GM19035 (cell line): ENCODE measurements around the gene CFAP99.

Experiments used
- ATAC-seq: cut with Tn5 transposase; IDR thresholded peaks from one replicate; pipeline ENCODE4 v1.9.1; 2021; ENCODE audit not compliant: unreplicated experiment

CFAP99 gene

GRCh38 chr4:2390784-2391421 is 27.9 kb upstream of the CFAP99 start:
- ATAC-seq: no peak

- no peak for ATAC-seq
Measured at GRCh38 chr4:2393353-2394270, 25.1 kb upstream of the CFAP99 start.

- no peak for ATAC-seq
Measured at GRCh38 chr4:2394528-2394927, 24.2 kb upstream of the CFAP99 start.

- ATAC-seq: no peak
Measured at GRCh38 chr4:2395038-2395437, 23.7 kb upstream of the CFAP99 start.

GRCh38 chr4:2395584-2395983 is 23.2 kb upstream of the CFAP99 start:
- ATAC-seq: no peak

GRCh38 chr4:2396781-2397368 is 21.9 kb upstream of the CFAP99 start:
- ATAC-seq: no peak

- ATAC-seq: no peak
Measured at GRCh38 chr4:2397596-2398379, 21.0 kb upstream of the CFAP99 start.

GRCh38 chr4:2399216-2399615 is 19.5 kb upstream of the CFAP99 start:
- ATAC-seq: no peak

- no peak for ATAC-seq
Measured at GRCh38 chr4:2399631-2400190, 19.0 kb upstream of the CFAP99 start.

GRCh38 chr4:2400841-2401609 is 17.7 kb upstream of the CFAP99 start:
- no peak for ATAC-seq

- no peak for ATAC-seq
Measured at GRCh38 chr4:2401610-2401983, 17.2 kb upstream of the CFAP99 start.

- ATAC-seq: no peak
Measured at GRCh38 chr4:2402048-2402842, 16.5 kb upstream of the CFAP99 start.

GRCh38 chr4:2402941-2403340 is 15.8 kb upstream of the CFAP99 start:
- ATAC-seq: no peak

- no peak for ATAC-seq
Measured at GRCh38 chr4:2406406-2406805, 12.3 kb upstream of the CFAP99 start.

- no peak for ATAC-seq
Measured at GRCh38 chr4:2406920-2407319, 11.8 kb upstream of the CFAP99 start.

GRCh38 chr4:2407991-2408342 is 10.8 kb upstream of the CFAP99 start:
- ATAC-seq: no peak

GRCh38 chr4:2408401-2408958 is 10.3 kb upstream of the CFAP99 start:
- no peak for ATAC-seq

- ATAC-seq: no peak
Measured at GRCh38 chr4:2408976-2409375, 9.8 kb upstream of the CFAP99 start.

GRCh38 chr4:2409381-2409783 is 9.4 kb upstream of the CFAP99 start:
- no peak for ATAC-seq
